ENCODE results near the gene TSHZ2.

DNA sequence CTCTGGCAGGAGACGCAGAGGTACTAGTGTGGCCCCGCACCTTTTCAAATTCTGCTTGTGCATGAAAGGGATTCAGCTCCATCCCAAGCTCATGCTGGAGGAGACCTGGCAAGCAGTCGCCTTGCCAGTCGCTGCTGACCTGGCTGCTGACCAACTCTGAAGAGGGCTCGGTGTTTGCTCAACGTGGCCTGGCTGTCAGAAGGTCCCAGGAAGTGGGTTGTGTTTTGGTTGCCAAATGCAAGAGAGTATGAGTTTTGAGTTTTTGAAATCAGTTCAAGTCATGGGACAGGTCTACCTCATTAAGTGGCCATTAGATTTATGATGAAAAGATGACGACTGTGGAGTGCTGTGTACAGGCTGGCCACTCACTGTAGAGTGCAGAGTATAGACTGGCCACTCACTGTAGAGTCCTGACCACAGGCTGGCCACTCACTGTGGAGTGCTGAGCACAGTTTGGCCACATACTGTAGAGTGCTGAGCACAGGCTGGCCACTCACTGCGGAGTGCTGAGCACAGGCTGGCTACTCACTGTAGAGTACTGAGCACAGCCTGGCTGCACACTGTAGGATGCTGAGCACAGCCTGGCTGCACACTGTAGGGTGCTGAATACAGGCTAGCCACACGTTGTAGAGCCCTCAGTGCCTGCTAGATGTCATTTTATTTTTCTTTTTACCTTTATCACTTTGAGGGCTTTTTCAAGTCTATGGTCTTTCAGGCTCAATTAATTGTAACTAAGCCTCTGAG is 427.6 kb downstream of the TSHZ2 start:
- no peak for TF ChIP-seq EZH2phosphoT487 (IDR thresholded peaks at IDR 0.05; ENCODE audit: borderline replicate concordance)
- no peak for TF ChIP-seq SIN3A (IDR thresholded peaks at IDR 0.05; ENCODE audit: low read depth)
- TF ChIP-seq POLR2A (IDR thresholded peaks at IDR 0.05; ENCODE audit: borderline replicate concordance, extremely low read depth, insufficient read depth, insufficient read length) = no peak
- TF ChIP-seq, protein P1, sequence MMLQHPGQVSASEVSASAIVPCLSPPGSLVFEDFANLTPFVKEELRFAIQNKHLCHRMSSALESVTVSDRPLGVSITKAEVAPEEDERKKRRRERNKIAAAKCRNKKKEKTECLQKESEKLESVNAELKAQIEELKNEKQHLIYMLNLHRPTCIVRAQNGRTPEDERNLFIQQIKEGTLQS (IDR thresholded peaks at IDR 0.05) = no peak
- TF ChIP-seq, protein P2, sequence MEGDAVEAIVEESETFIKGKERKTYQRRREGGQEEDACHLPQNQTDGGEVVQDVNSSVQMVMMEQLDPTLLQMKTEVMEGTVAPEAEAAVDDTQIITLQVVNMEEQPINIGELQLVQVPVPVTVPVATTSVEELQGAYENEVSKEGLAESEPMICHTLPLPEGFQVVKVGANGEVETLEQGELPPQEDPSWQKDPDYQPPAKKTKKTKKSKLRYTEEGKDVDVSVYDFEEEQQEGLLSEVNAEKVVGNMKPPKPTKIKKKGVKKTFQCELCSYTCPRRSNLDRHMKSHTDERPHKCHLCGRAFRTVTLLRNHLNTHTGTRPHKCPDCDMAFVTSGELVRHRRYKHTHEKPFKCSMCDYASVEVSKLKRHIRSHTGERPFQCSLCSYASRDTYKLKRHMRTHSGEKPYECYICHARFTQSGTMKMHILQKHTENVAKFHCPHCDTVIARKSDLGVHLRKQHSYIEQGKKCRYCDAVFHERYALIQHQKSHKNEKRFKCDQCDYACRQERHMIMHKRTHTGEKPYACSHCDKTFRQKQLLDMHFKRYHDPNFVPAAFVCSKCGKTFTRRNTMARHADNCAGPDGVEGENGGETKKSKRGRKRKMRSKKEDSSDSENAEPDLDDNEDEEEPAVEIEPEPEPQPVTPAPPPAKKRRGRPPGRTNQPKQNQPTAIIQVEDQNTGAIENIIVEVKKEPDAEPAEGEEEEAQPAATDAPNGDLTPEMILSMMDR (IDR thresholded peaks at IDR 0.05 in 2 of 3, conservative IDR thresholded peaks at IDR 0.05 in 1 of 3; ENCODE audit: borderline replicate concordance in 1 of 3, insufficient read depth in 1 of 3, low read depth in 2 of 3, low read length in 2 of 3) = no peak
- TF ChIP-seq JUND (IDR thresholded peaks at IDR 0.05) = no peak
- TF ChIP-seq, protein P3, sequence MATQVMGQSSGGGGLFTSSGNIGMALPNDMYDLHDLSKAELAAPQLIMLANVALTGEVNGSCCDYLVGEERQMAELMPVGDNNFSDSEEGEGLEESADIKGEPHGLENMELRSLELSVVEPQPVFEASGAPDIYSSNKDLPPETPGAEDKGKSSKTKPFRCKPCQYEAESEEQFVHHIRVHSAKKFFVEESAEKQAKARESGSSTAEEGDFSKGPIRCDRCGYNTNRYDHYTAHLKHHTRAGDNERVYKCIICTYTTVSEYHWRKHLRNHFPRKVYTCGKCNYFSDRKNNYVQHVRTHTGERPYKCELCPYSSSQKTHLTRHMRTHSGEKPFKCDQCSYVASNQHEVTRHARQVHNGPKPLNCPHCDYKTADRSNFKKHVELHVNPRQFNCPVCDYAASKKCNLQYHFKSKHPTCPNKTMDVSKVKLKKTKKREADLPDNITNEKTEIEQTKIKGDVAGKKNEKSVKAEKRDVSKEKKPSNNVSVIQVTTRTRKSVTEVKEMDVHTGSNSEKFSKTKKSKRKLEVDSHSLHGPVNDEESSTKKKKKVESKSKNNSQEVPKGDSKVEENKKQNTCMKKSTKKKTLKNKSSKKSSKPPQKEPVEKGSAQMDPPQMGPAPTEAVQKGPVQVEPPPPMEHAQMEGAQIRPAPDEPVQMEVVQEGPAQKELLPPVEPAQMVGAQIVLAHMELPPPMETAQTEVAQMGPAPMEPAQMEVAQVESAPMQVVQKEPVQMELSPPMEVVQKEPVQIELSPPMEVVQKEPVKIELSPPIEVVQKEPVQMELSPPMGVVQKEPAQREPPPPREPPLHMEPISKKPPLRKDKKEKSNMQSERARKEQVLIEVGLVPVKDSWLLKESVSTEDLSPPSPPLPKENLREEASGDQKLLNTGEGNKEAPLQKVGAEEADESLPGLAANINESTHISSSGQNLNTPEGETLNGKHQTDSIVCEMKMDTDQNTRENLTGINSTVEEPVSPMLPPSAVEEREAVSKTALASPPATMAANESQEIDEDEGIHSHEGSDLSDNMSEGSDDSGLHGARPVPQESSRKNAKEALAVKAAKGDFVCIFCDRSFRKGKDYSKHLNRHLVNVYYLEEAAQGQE (IDR thresholded peaks at IDR 0.05; ENCODE audit: low read depth) = no peak

Measured in HCT116 (cell line).